Karpas-422 (cell line): Measurements from ENCODE around the gene SSR4. TPM values are rescaled to one million over a fixed set of nuclear protein-coding genes. Genes with fewer than 3 reads are reported as not detected.

ENCODE experiments used
- DNase-seq: peaks from one replicate; pipeline ENCODE4 v3.0.0-alpha.2; 2015
- H2AFZ ChIP-seq: fragments of 200-600 bp; sonication (generic); 2 replicates; pipeline ENCODE4 v1.6.1; 2014; ENCODE audit warnings: antibody characterized with exemption, low read length, mixed read lengths
- H3K27ac ChIP-seq: fragments of 200-600 bp; sonication (generic); 2 replicates; pipeline ENCODE4 v1.5.1; 2014; ENCODE audit warnings: mild to moderate bottlenecking, low read length, moderate library complexity
- H3K27me3 ChIP-seq: fragments of 200-600 bp; sonication (generic); 2 replicates; pipeline ENCODE4 v1.6.1; 2014; ENCODE audit warnings: low read length, mixed read lengths
- H3K36me3 ChIP-seq: fragments of 200-600 bp; sonication (generic); 2 replicates; pipeline ENCODE4 v1.6.1; 2014; ENCODE audit warnings: low read length, mixed read lengths; ENCODE audit not compliant: insufficient read depth
- H3K4me1 ChIP-seq: fragments of 200-600 bp; sonication (generic); 2 replicates; pipeline ENCODE4 v1.6.1; 2014; ENCODE audit warnings: mild to moderate bottlenecking, low read length, mixed read lengths
- H3K4me2 ChIP-seq: fragments of 200-600 bp; sonication (generic); 2 replicates; pipeline ENCODE4 v1.6.1; 2014; ENCODE audit warnings: low read length, low read depth, mild to moderate bottlenecking; ENCODE audit not compliant: poor library complexity, severe bottlenecking
- H3K4me3 ChIP-seq: fragments of 200-600 bp; sonication (generic); 2 replicates; pipeline ENCODE4 v1.5.1; 2014; ENCODE audit warnings: mild to moderate bottlenecking, antibody characterized with exemption, low read length, mixed read lengths
- H3K79me2 ChIP-seq: fragments of 200-600 bp; sonication (generic); 2 replicates; pipeline ENCODE4 v1.6.1; 2014; ENCODE audit warnings: mild to moderate bottlenecking, low read length, mixed read lengths
- H3K9ac ChIP-seq: fragments of 200-600 bp; sonication (generic); 2 replicates; pipeline ENCODE4 v1.6.0; 2014; ENCODE audit warnings: low read length
- H3K9me2 ChIP-seq: fragments of 200-600 bp; sonication (generic), shearing (Covaris generic); replicated peaks from 2 replicates; pipeline ENCODE4 v1.6.0; 2014; ENCODE audit warnings: mild to moderate bottlenecking, low read length, moderate library complexity; ENCODE audit not compliant: insufficient read depth
- H3K9me3 ChIP-seq: fragments of 300-700, 200-600 bp; sonication (generic); 2 replicates; pipeline ENCODE4 v1.6.1; 2014; ENCODE audit warnings: low read length, mixed read lengths
- H4K20me1 ChIP-seq: fragments of 200-600 bp; sonication (generic); 2 replicates; pipeline ENCODE4 v1.6.1; 2014; ENCODE audit warnings: mild to moderate bottlenecking, antibody characterized with exemption, low read length, low read depth; ENCODE audit not compliant: insufficient read depth
- total RNA-seq: library from RNA; depleted of rRNA; stranded (reverse); fragments of >200 nt; shearing (Covaris generic); gene quantifications from 2 replicates; pipeline ENCODE4 v1.2.3, GENCODE V29; 2014; ENCODE audit warnings: low replicate concordance

The SSR4 gene
- total RNA-seq, 1 experiment from 2014 or later = 310 TPM

GRCh38 chrX:153767674-153768055 is 26.8 kb upstream of the SSR4 start:
- no peaks in the 10 kb centered on the region for H3K36me3 ChIP-seq
- H4K20me1 ChIP-seq = 0 out of 2 replicates have a peak, but pooled peaks cover 4% of the 10 kb centered on the region
- no peaks in the 10 kb centered on the region for H3K27me3 ChIP-seq
- H3K4me2 ChIP-seq = no peak overlapping the region
- DNase-seq = no peak
- no peaks in the 10 kb centered on the region for H3K4me1 ChIP-seq
- no peak overlapping the region for H3K4me3 ChIP-seq
- no peaks in the 10 kb centered on the region for H3K79me2 ChIP-seq
- no peak overlapping the region for H3K27ac ChIP-seq
- no peak overlapping the region for H2AFZ ChIP-seq
- H3K9me2 ChIP-seq = no peaks in the 10 kb centered on the region
- H3K9ac ChIP-seq = no peak overlapping the region
- H3K9me3 ChIP-seq = no peaks in the 10 kb centered on the region

DNA sequence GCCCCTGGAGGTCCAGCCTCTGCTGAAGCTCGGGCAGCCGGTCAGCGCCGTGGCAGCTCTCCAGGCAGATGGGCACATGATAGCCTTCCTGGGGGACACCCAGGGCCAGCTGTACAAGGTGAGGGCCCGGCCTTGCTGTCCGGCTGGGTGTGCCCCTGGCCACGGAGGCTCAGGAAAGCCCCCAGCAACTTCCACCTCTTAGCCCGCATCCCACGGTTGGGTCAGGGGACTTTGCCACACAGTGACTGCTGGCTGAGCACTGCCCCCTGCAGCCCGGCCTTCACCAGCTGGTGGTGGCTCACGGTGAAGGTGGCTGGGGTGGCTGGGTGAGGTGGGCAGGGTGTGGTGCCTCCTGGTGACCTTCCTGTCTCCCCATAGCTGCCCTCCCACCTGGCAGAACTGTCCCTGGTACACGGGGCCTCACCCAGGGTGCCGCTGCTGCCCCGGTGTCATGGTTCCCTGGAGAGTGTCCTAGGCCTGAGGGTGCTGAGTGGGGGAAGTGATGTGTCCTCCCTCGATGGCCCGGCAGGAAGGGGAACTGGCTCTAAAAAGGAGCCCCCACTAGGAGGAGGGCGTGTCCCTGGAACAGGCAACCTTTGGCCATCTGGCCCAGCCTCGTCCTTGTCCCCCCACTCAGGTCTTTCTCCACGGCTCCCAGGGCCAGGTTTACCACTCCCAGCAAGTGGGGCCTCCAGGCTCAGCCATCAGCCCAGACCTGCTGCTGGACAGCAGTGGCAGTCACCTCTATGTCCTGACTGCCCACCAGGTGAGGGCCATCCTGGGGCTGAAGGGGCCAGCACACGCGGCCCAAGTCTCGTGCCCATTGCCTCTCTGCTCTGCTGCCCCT is 25.9 kb upstream of the SSR4 start:
- H3K27me3 ChIP-seq = no peaks in the 10 kb centered on the region
- 0 out of 2 replicates have a peak, but pooled peaks cover 4% of the 10 kb centered on the region for H4K20me1 ChIP-seq
- no peaks in the 10 kb centered on the region for H3K4me1 ChIP-seq
- no peak overlapping the region for H2AFZ ChIP-seq
- H3K9ac ChIP-seq = no peak overlapping the region
- no peaks in the 10 kb centered on the region for H3K9me2 ChIP-seq
- no peaks in the 10 kb centered on the region for H3K79me2 ChIP-seq
- no peak overlapping the region for H3K4me2 ChIP-seq
- H3K36me3 ChIP-seq = no peaks in the 10 kb centered on the region
- H3K4me3 ChIP-seq = no peak overlapping the region
- no peaks in the 10 kb centered on the region for H3K9me3 ChIP-seq
- no peak for DNase-seq
- H3K27ac ChIP-seq = no peak overlapping the region

GRCh38 chrX:153769158-153769864 is 25.2 kb upstream of the SSR4 start:
- DNase-seq = no peak
- no peaks in the 10 kb centered on the region for H3K36me3 ChIP-seq
- H3K4me2 ChIP-seq = no peak overlapping the region
- H3K27ac ChIP-seq = no peak overlapping the region
- no peak overlapping the region for H2AFZ ChIP-seq
- no peaks in the 10 kb centered on the region for H3K4me1 ChIP-seq
- H3K9me2 ChIP-seq = no peaks in the 10 kb centered on the region
- H3K4me3 ChIP-seq = no peak overlapping the region
- no peaks in the 10 kb centered on the region for H3K9me3 ChIP-seq
- H3K9ac ChIP-seq = no peak overlapping the region
- H3K27me3 ChIP-seq = no peaks in the 10 kb centered on the region
- H3K79me2 ChIP-seq = no peaks in the 10 kb centered on the region
- H4K20me1 ChIP-seq = 0 out of 2 replicates have a peak, but pooled peaks cover 4% of the 10 kb centered on the region

DNA sequence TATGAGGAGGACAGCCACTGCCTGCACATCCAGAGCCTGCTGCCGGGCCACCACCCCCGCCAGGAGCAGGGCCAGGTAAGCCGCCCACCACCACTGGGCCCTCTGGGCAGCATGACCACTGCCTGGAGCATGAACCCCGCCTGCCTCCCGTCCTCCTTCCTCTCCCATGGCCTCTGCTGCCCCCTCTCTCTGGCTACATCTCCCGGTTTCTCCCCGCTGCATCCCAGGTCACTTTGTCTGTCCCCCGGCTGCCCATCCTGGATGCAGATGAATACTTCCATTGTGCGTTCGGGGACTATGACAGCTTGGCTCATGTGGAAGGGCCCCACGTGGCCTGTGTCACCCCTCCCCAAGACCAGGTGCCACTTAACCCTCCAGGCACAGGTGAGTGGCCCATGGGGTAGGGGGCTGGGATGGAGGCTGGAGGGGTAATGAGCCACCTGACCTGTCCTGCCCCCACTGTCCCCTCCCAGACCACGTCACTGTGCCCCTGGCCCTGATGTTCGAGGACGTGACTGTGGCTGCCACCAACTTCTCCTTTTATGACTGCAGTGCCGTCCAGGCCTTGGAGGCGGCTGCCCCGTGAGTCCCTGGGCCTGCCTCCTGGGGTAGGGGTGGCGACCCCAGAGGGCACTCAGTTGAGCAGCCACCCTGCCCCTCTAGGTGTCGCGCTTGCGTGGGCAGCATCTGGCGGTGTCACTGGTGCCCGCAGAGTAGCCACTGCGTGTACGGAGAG is 24.4 kb upstream of the SSR4 start:
- Histone ChIP-seq H3K9me2 (no peaks in the 10 kb centered on the region), H4K20me1 (0 out of 2 replicates have a peak, but pooled peaks cover 4% of the 10 kb centered on the region), H2AFZ (no peak overlapping the region), H3K79me2 (no peaks in the 10 kb centered on the region), H3K4me3 (no peak overlapping the region), H3K4me1 (no peaks in the 10 kb centered on the region), H3K9ac (no peak overlapping the region), H3K4me2 (no peak overlapping the region), H3K36me3 (no peaks in the 10 kb centered on the region), H3K9me3 (no peaks in the 10 kb centered on the region), H3K27me3 (no peaks in the 10 kb centered on the region), H3K27ac (no peak overlapping the region)
- no peak for DNase-seq

GRCh38 chrX:153770601-153771414 is 23.7 kb upstream of the SSR4 start:
- Histone ChIP-seq H3K36me3 (no peaks in the 10 kb centered on the region), H3K9me3 (no peaks in the 10 kb centered on the region), H3K27ac (no peak overlapping the region), H3K4me3 (no peak overlapping the region), H3K9me2 (no peaks in the 10 kb centered on the region), H3K4me1 (no peaks in the 10 kb centered on the region), H3K79me2 (no peaks in the 10 kb centered on the region), H3K9ac (no peak overlapping the region), H3K27me3 (no peaks in the 10 kb centered on the region), H3K4me2 (no peak overlapping the region), H4K20me1 (0 out of 2 replicates have a peak, but pooled peaks cover 4% of the 10 kb centered on the region), H2AFZ (no peak overlapping the region)
- DNase-seq = no peak

- no peaks in the 10 kb centered on the region for H3K36me3 ChIP-seq
- DNase-seq = no peak
- no peaks in the 10 kb centered on the region for H3K9me2 ChIP-seq
- no peak overlapping the region for H2AFZ ChIP-seq
- H3K4me3 ChIP-seq = no peak overlapping the region
- no peaks in the 10 kb centered on the region for H3K4me1 ChIP-seq
- H3K9me3 ChIP-seq = no peaks in the 10 kb centered on the region
- H3K27ac ChIP-seq = no peak overlapping the region
- H3K4me2 ChIP-seq = no peak overlapping the region
- H4K20me1 ChIP-seq = 0 out of 2 replicates have a peak, but pooled peaks cover 4% of the 10 kb centered on the region
- H3K27me3 ChIP-seq = no peaks in the 10 kb centered on the region
- H3K9ac ChIP-seq = no peak overlapping the region
- no peaks in the 10 kb centered on the region for H3K79me2 ChIP-seq
Measured at GRCh38 chrX:153771415-153772315, 22.8 kb upstream of the SSR4 start.
